HCT116 (cell line): ENCODE measurements around the gene ERMP1. TPM values are rescaled to one million over a fixed set of nuclear protein-coding genes. Genes with fewer than 3 reads are reported as not detected.

ENCODE experiments used
- ATAC-seq: fragments of 200-7000 bp; cut with Tn5 transposase; 2 replicates; pipeline ENCODE4 v1.9.1; 2020; ENCODE audit warnings: mild to moderate bottlenecking, moderate library complexity
- BruUV-seq: library from RNA; stranded (reverse); fragments of 400-500 nt; replicated peaks from 2 replicates; lab custom pipeline; 2021; lab: Mats Ljungman, UMichigan
- CTCF ChIA-PET: fragments of 300-600 bp; sonication (Branson Sonifier 250); formaldehyde crosslinking; loops from one replicate; lab custom pipeline; 2021; ENCODE audit warnings: antibody characterized with exemption; lab: Charles Lee
- POLR2A ChIA-PET: fragments of 300-600, 350-600 bp; sonication (Branson Sonifier 250); formaldehyde crosslinking; loops from one replicate; lab custom pipeline; 2021; ENCODE audit warnings: antibody characterized with exemption; lab: Charles Lee
- RAD21 ChIA-PET, 2 experiments: fragments of 300-600 bp; sonication (Branson Sonifier 250); formaldehyde crosslinking; loops; one replicate each; lab custom pipeline; 2023; ENCODE audit warnings: low total read pairs in 2 of 2; ENCODE audit not compliant: uncharacterized antibody in 2 of 2, unreplicated experiment in 2 of 2, low non-redundant PET in 1 of 2; lab: Charles Lee
- DNase-seq: peaks from one replicate; pipeline ENCODE4 v3.0.0-alpha.2; 2010; ENCODE audit warnings: low read depth, low spot score
- H2AFZ ChIP-seq: fragments of 200-600 bp; shearing (Covaris generic), sonication (generic); 2 replicates; pipeline ENCODE4 v1.6.1; 2017; ENCODE audit warnings: low read depth, mixed run types, mixed read lengths, antibody characterized with exemption, low read length; ENCODE audit not compliant: poor library complexity, severe bottlenecking
- H3K27ac ChIP-seq: 2 replicates; pipeline ENCODE4 v1.5.1; 2012; ENCODE audit warnings: low read depth, low read length
- H3K27me3 ChIP-seq: fragments of 200-600 bp; sonication (generic); 2 replicates; pipeline ENCODE4 v1.6.1; 2016; ENCODE audit warnings: mixed run types, low read length, mixed read lengths; ENCODE audit not compliant: insufficient read depth
- H3K36me3 ChIP-seq, 2 experiments: fragments of 200-500 bp in 1 of 2; fragments of 200-600 bp in 1 of 2; sonication (Bioruptor generic) in 1 of 2; sonication (generic) in 1 of 2; 2 replicates each; pipeline versions ENCODE4 v1.5.1 to v1.6.1; 2014 to 2016; ENCODE audit warnings: low read length in 2 of 2, inconsistent platforms in 1 of 2, mixed read lengths in 1 of 2, mixed run types in 1 of 2; ENCODE audit not compliant: insufficient read depth in 2 of 2, control insufficient read depth in 1 of 2
- H3K4me1 ChIP-seq, 2 experiments: fragments of 200-600 bp in 1 of 2; sonication (generic) in 1 of 2; 2 replicates each; pipeline versions ENCODE4 v1.5.1 to v1.6.1; 2012 to 2017; ENCODE audit warnings: low read length in 2 of 2, inconsistent platforms in 1 of 2, mild to moderate bottlenecking in 1 of 2, mixed read lengths in 1 of 2, mixed run types in 1 of 2, moderate library complexity in 1 of 2; ENCODE audit not compliant: insufficient read depth in 2 of 2, control insufficient read depth in 1 of 2
- H3K4me2 ChIP-seq: fragments of 200-600 bp; sonication (generic); 2 replicates; pipeline ENCODE4 v1.6.1; 2017; ENCODE audit warnings: mixed run types, low read length, mixed read lengths
- H3K4me3 ChIP-seq, 2 experiments: fragments of 200-600 bp in 1 of 2; sonication (generic) in 1 of 2; replicated peaks in 1 of 2; 2 replicates each; pipeline ENCODE4 v1.5.1; 2011 to 2016; ENCODE audit warnings: low read length in 2 of 2, control low read depth in 1 of 2, low read depth in 1 of 2, mild to moderate bottlenecking in 1 of 2, mixed read lengths in 1 of 2, mixed run types in 1 of 2
- H3K79me2 ChIP-seq: fragments of 200-600 bp; sonication (generic); 2 replicates; pipeline ENCODE4 v1.6.1; 2017; ENCODE audit warnings: mild to moderate bottlenecking, mixed run types, low read length, moderate library complexity, mixed read lengths; ENCODE audit not compliant: insufficient read depth
- H3K9ac ChIP-seq: fragments of 200-600 bp; sonication (generic); 2 replicates; pipeline ENCODE4 v1.6.1; 2016; ENCODE audit warnings: low read length, mixed read lengths
- H3K9me2 ChIP-seq: fragments of 200-600 bp; sonication (generic), shearing (Covaris generic); 2 replicates; pipeline ENCODE4 v1.6.1; 2017; ENCODE audit warnings: mixed run types, mild to moderate bottlenecking, moderate library complexity; ENCODE audit not compliant: insufficient read depth
- H3K9me3 ChIP-seq, 2 experiments: fragments of 200-500 bp in 1 of 2; fragments of 200-600 bp in 1 of 2; sonication (Bioruptor generic) in 1 of 2; sonication (generic) in 1 of 2; 2 replicates each; pipeline ENCODE4 v1.6.1; 2014 to 2017; ENCODE audit warnings: low read length in 2 of 2, mixed read lengths in 2 of 2, inconsistent platforms in 1 of 2, low read depth in 1 of 2, mild to moderate bottlenecking in 1 of 2, mixed run types in 1 of 2, moderate library complexity in 1 of 2; ENCODE audit not compliant: control insufficient read depth in 1 of 2, insufficient read depth in 1 of 2
- H4K20me1 ChIP-seq: fragments of 200-600 bp; sonication (generic), shearing (Covaris generic); 2 replicates; pipeline ENCODE4 v1.6.1; 2017; ENCODE audit warnings: mixed run types, mild to moderate bottlenecking, moderate library complexity; ENCODE audit not compliant: insufficient read depth
- CBX3 ChIP-seq: IDR thresholded peaks from 2 replicates; pipeline ENCODE4 v1.6.1; 2012; ENCODE audit warnings: low read depth
- CTCF ChIP-seq, 3 experiments: fragments of 200-600 bp in 1 of 3; sonication (generic) in 1 of 3; IDR thresholded peaks in 2 of 3; conservative IDR thresholded peaks in 1 of 3; 2 replicates each; pipeline ENCODE4 v1.5.1; 2012 to 2017; ENCODE audit warnings: low read depth in 2 of 3, low read length in 2 of 3, antibody characterized with exemption in 1 of 3, borderline replicate concordance in 1 of 3, control low read depth in 1 of 3, mild to moderate bottlenecking in 1 of 3, mixed read lengths in 1 of 3, mixed run types in 1 of 3, moderate library complexity in 1 of 3; ENCODE audit not compliant: insufficient read depth in 1 of 3
- EGR1 ChIP-seq: IDR thresholded peaks from 2 replicates; pipeline ENCODE4 v1.6.1; 2012; ENCODE audit warnings: low read depth
- ELF1 ChIP-seq: IDR thresholded peaks from 2 replicates; pipeline ENCODE4 v1.6.1; 2012; ENCODE audit warnings: low read depth, borderline replicate concordance
- EZH2 ChIP-seq: fragments of 200-600 bp; sonication (generic); IDR thresholded peaks from 2 replicates; pipeline ENCODE4 v1.6.1; 2017; ENCODE audit warnings: antibody characterized with exemption, mixed run types
- EZH2phosphoT487 ChIP-seq: fragments of 200-600 bp; IDR thresholded peaks from 2 replicates; pipeline ENCODE4 v1.6.1; 2018; ENCODE audit warnings: antibody characterized with exemption, borderline replicate concordance
- FOSL1 ChIP-seq: IDR thresholded peaks from 2 replicates; pipeline ENCODE4 v1.6.1; 2012; ENCODE audit warnings: low read depth
- JUND ChIP-seq: IDR thresholded peaks from 2 replicates; pipeline ENCODE4 v1.6.1; 2012
- POLR2A ChIP-seq: IDR thresholded peaks from 2 replicates; pipeline ENCODE4 v1.7.0; 2011; ENCODE audit warnings: borderline replicate concordance; ENCODE audit not compliant: insufficient read depth, insufficient read length; ENCODE audit errors: extremely low read depth
- RAD21 ChIP-seq: IDR thresholded peaks from 2 replicates; pipeline ENCODE4 v1.6.1; 2012; ENCODE audit warnings: low read depth, mild to moderate bottlenecking
- SIN3A ChIP-seq: IDR thresholded peaks from 2 replicates; pipeline ENCODE4 v1.6.1; 2012; ENCODE audit warnings: low read depth
- SRF ChIP-seq: IDR thresholded peaks from 2 replicates; pipeline ENCODE4 v1.6.1; 2012; ENCODE audit warnings: low read depth
- TCF7L2 ChIP-seq: IDR thresholded peaks from 2 replicates; pipeline ENCODE4 v1.7.0; 2011; ENCODE audit warnings: borderline replicate concordance, inconsistent platforms; ENCODE audit not compliant: insufficient read depth, insufficient read length; ENCODE audit errors: extremely low read depth
- YY1 ChIP-seq: IDR thresholded peaks from 2 replicates; pipeline ENCODE4 v1.6.1; 2011; ENCODE audit warnings: low read length, low read depth, moderate library complexity, mild to moderate bottlenecking; ENCODE audit not compliant: insufficient replicate concordance; ENCODE audit errors: extremely low read depth
- ZNF274 ChIP-seq: fragments of 200-500 bp; sonication (Bioruptor generic); IDR thresholded peaks from 2 replicates; pipeline ENCODE4 v1.6.1; 2014; ENCODE audit warnings: mild to moderate bottlenecking, low read depth, low read length, inconsistent platforms
- intact Hi-C: fragments of 100-400 bp; cut with micrococcal nuclease; formaldehyde crosslinking; loops from 2 replicates; pipeline ENCODE4 v1.10.0; 2022
- total RNA-seq: library from RNA; stranded (reverse); gene quantifications from one replicate; pipeline ENCODE4 v1.2.1, GENCODE V29; 2021; ENCODE audit not compliant: unreplicated experiment
- TF ChIP-seq, protein P1 (sequence below): IDR thresholded peaks from 2 replicates; pipeline ENCODE4 v1.6.1; 2012

The ERMP1 gene
- total RNA-seq, 1 experiment from 2014 or later, result 29.9 TPM

GRCh38 chr9:5799314-5799713 is 33.6 kb downstream of the ERMP1 start:
- no peak overlapping the region for H3K9ac ChIP-seq
- TF ChIP-seq CTCF (IDR thresholded peaks at IDR 0.05 in 2 of 3, conservative IDR thresholded peaks at IDR 0.05 in 1 of 3; ENCODE audit: borderline replicate concordance in 1 of 3, insufficient read depth in 1 of 3, low read depth in 2 of 3, low read length in 2 of 3) (peak; percentile 64 to 68 (median 67); a peak in 5 of 6 replicates), EZH2phosphoT487 (no peak), RAD21 (peak; percentile 78)
- TF ChIP-seq, all 23 proteins: peak for 2
- Histone ChIP-seq H3K4me3 (no peak overlapping the region), H3K9me3 (no peaks in the 10 kb centered on the region), H3K4me2 (no peak overlapping the region), H3K79me2 (peaks cover 6% of the 10 kb centered on the region; the same call in 1 of the 2 replicates), H4K20me1 (no peaks in the 10 kb centered on the region), H3K4me1 (no peaks in the 10 kb centered on the region), H3K36me3 (peaks cover 2 to 7% of the 10 kb centered on the region in 2 experiments; a peak in 1 of 4 replicates), H2AFZ (no peak overlapping the region), H3K9me2 (no peaks in the 10 kb centered on the region), H3K27me3 (no peaks in the 10 kb centered on the region), H3K27ac (no peak overlapping the region)
- no TSS peak for BruUV-seq
- ChIA-PET POLR2A (no interaction called here), CTCF (interaction anchor here (0.7 to 1.1 kb wide), 7 partner anchors 26 to 510 kb away, joined by 3 to 24 read pairs (median 4); a partner anchor contains a TSS), RAD21 (interaction anchor here (0.7 to 1.5 kb wide), 3 partner anchors 255 to 429 kb away, joined by 3 to 6 read pairs (median 5); no protein-coding TSS in a partner anchor)
- intact Hi-C loops, result loop anchor here (1.0 to 5.0 kb wide), 3 partner anchors 78 to 507 kb away; no protein-coding TSS in a partner anchor
- DNase-seq, result peak; percentile 16
- no peak for ATAC-seq

DNA sequence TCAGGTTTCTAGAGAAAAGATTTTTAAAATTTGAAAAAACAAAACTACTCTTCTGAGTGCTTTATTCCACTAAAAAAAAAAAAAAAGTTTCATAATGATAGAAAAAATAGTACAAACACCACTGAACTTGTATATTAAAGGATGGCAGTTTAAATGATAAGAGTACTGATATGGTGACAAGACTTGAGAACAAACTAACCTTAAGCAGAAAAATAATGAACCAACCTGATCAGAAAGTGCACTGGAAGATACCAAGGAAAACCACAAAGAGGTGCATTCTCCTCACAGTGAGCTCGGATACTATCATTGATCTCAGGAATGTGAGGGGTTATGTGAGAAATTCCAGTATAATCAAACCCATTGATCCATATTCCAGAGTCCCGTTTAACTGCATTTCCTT is 34.3 kb downstream of the ERMP1 start:
- H3K36me3 ChIP-seq, result peaks cover 2 to 7% of the 10 kb centered on the region in 2 experiments; a peak in 1 of 4 replicates
- RAD21 ChIA-PET, result interaction anchor here (0.7 to 1.5 kb wide), 3 partner anchors 256 to 430 kb away, joined by 3 to 6 read pairs (median 5); no protein-coding TSS in a partner anchor
- H3K9me3 ChIP-seq, result no peaks in the 10 kb centered on the region
- H3K4me2 ChIP-seq, result no peak overlapping the region
- no peak overlapping the region for H3K27ac ChIP-seq
- POLR2A ChIA-PET, result no interaction called here
- BruUV-seq, result no TSS peak
- no peak overlapping the region for H3K9ac ChIP-seq
- no peak for ATAC-seq
- H3K9me2 ChIP-seq, result no peaks in the 10 kb centered on the region
- DNase-seq, result no peak
- no peaks in the 10 kb centered on the region for H3K27me3 ChIP-seq
- CTCF ChIA-PET, result interaction anchor here (0.7 to 1.1 kb wide), 6 partner anchors 25 to 511 kb away, joined by 3 to 24 read pairs (median 4); no protein-coding TSS in a partner anchor
- intact Hi-C loops, result loop anchor here (5.0 kb wide), 1 partner anchor 79 kb away; no protein-coding TSS in a partner anchor
- H2AFZ ChIP-seq, result no peak overlapping the region
- no peak overlapping the region for H3K4me3 ChIP-seq
- peaks cover 13% of the 10 kb centered on the region for H3K79me2 ChIP-seq
- no peaks in the 10 kb centered on the region for H3K4me1 ChIP-seq
- peaks cover 3% of the 10 kb centered on the region; the same call in 1 of the 2 replicates for H4K20me1 ChIP-seq
- no peak for TF ChIP-seq TCF7L2
- TF ChIP-seq EGR1, result no peak
- TF ChIP-seq CBX3, result no peak
- TF ChIP-seq YY1, result no peak
- TF ChIP-seq FOSL1, result no peak
- TF ChIP-seq EZH2phosphoT487, result no peak
- TF ChIP-seq ELF1, result no peak
- no peak for TF ChIP-seq JUND
- TF ChIP-seq SIN3A, result no peak
- TF ChIP-seq POLR2A, result no peak
- TF ChIP-seq, protein P1, sequence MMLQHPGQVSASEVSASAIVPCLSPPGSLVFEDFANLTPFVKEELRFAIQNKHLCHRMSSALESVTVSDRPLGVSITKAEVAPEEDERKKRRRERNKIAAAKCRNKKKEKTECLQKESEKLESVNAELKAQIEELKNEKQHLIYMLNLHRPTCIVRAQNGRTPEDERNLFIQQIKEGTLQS, result no peak
- no peak for TF ChIP-seq RAD21
- TF ChIP-seq SRF, result no peak
- TF ChIP-seq EZH2, result no peak
- TF ChIP-seq ZNF274, result no peak
